ENCODE data around the gene CYP26B1. TPM values are rescaled to one million over a fixed set of nuclear protein-coding genes. Genes with fewer than 3 reads are reported as not detected.

CYP26B1 gene, protein sequence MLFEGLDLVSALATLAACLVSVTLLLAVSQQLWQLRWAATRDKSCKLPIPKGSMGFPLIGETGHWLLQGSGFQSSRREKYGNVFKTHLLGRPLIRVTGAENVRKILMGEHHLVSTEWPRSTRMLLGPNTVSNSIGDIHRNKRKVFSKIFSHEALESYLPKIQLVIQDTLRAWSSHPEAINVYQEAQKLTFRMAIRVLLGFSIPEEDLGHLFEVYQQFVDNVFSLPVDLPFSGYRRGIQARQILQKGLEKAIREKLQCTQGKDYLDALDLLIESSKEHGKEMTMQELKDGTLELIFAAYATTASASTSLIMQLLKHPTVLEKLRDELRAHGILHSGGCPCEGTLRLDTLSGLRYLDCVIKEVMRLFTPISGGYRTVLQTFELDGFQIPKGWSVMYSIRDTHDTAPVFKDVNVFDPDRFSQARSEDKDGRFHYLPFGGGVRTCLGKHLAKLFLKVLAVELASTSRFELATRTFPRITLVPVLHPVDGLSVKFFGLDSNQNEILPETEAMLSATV
- total RNA-seq = 10.2 and 21.3 TPM in 2 replicates

DNA sequence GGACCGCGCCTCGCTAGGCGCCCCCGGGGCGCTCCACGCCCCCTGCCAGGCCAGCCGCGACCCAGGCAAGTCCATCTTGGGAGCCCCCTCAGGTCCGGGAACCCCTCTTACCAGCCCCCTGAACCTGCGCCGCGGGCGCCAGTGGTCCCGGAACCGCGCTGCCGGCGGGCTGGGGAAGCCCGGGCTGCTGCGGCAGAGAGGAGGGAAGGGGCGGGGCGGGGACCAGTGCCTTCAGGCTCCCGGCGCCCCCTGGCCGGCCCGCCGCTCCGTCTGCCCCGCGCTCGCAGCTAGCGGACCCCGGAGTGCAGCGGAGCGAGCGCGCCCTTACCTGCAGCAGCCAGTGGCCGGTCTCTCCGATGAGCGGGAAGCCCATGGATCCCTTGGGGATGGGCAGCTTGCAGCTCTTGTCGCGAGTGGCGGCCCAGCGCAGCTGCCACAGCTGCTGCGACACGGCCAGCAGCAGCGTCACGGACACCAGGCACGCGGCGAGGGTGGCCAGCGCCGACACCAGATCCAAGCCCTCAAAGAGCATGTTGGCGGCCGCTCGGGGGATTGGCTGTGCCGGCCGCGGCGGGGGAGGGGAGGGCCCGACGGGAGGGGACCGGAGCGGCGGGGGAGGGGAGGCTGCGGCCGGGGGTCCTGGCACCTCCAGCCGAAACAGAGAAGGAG lies at the start of gene CYP26B1:
Gene CYP26B1 (minus strand): TSS at position 560 of the 669 bp plus-strand sequence. CDS start 28 bp downstream, at position 532.

All from hair follicle dermal papilla cell (primary cell).